ENCODE measurements around the gene SCIN. TPM values are rescaled to one million over a fixed set of nuclear protein-coding genes. Genes with fewer than 3 reads are reported as not detected.
A peak's percentile ranks its signal among the peaks of the same experiment; 100 is the strongest.
"Not testable (repeated sequence)": the region's sequence is repeated elsewhere in the genome, so short reads cannot be mapped to it uniquely, and the experiment has no call there.

The SCIN gene
- total RNA-seq, 1 experiment from 2014 or later = 18.8 TPM

- no peak for DNase-seq (ENCODE audit: low read depth)
- in situ Hi-C loops (cut with HindIII; ENCODE audit: low pct_unique_long_range_greater_than_20kb, low sequenced_read_pairs) = no loop called here
These were observed 91.1 kb downstream of the SCIN start for GRCh38 chr7:12661581-12661980.

- no peak for DNase-seq (ENCODE audit: low read depth)
- in situ Hi-C loops (cut with HindIII; ENCODE audit: low pct_unique_long_range_greater_than_20kb, low sequenced_read_pairs) = no loop called here
These were observed 99.6 kb downstream of the SCIN start for GRCh38 chr7:12670000-12670729.

- DNase-seq (ENCODE audit: low read depth) = no peak
- in situ Hi-C loops (cut with HindIII; ENCODE audit: low pct_unique_long_range_greater_than_20kb, low sequenced_read_pairs) = no loop called here
These were observed 100.4 kb downstream of the SCIN start for GRCh38 chr7:12670743-12671520.

GRCh38 chr7:12673436-12673835, 102.9 kb downstream of the SCIN start:
- DNase-seq (ENCODE audit: low read depth); in situ Hi-C loops (cut with HindIII; ENCODE audit: low pct_unique_long_range_greater_than_20kb, low sequenced_read_pairs): not testable (repeated sequence)

- DNase-seq (ENCODE audit: low read depth) = no peak
- in situ Hi-C loops (cut with HindIII; ENCODE audit: low pct_unique_long_range_greater_than_20kb, low sequenced_read_pairs) = no loop called here
These were observed 103.5 kb downstream of the SCIN start for GRCh38 chr7:12674053-12674452.

- peak; percentile 34 for DNase-seq (ENCODE audit: low read depth)
- in situ Hi-C loops (cut with HindIII; ENCODE audit: low pct_unique_long_range_greater_than_20kb, low sequenced_read_pairs) = no loop called here
These were observed 104.3 kb downstream of the SCIN start for GRCh38 chr7:12674861-12675260.

- in situ Hi-C loops (cut with HindIII; ENCODE audit: low pct_unique_long_range_greater_than_20kb, low sequenced_read_pairs) = no loop called here
- DNase-seq (ENCODE audit: low read depth) = no peak
These were observed 113.4 kb downstream of the SCIN start for GRCh38 chr7:12683678-12684585.

- peak; percentile 83 for DNase-seq (ENCODE audit: low read depth)
- in situ Hi-C loops (cut with HindIII; ENCODE audit: low pct_unique_long_range_greater_than_20kb, low sequenced_read_pairs) = no loop called here
These were observed 114.2 kb downstream of the SCIN start for GRCh38 chr7:12684733-12685132.

GRCh38 chr7:12685550-12685949, 115.0 kb downstream of the SCIN start:
- in situ Hi-C loops (cut with HindIII; ENCODE audit: low pct_unique_long_range_greater_than_20kb, low sequenced_read_pairs) = no loop called here

GRCh38 chr7:12686234-12686890, 115.8 kb downstream of the SCIN start:
- in situ Hi-C loops (cut with HindIII; ENCODE audit: low pct_unique_long_range_greater_than_20kb, low sequenced_read_pairs) = no loop called here
- DNase-seq (ENCODE audit: low read depth) = peak; percentile 99

More at GRCh38 chr7:12685550-12685949, 115.0 kb downstream of the SCIN start:
- DNase-seq (ENCODE audit: low read depth) = peak; percentile 79

- peak; percentile 97 for DNase-seq (ENCODE audit: low read depth)
- in situ Hi-C loops (cut with HindIII; ENCODE audit: low pct_unique_long_range_greater_than_20kb, low sequenced_read_pairs) = no loop called here
These were observed 116.6 kb downstream of the SCIN start, which contains the start of gene ARL4A for GRCh38 chr7:12686891-12687717. Gene ARL4A (plus strand): TSS chr7:12687633. CDS start chr7:12688255, 622 bp downstream.

- in situ Hi-C loops (cut with HindIII; ENCODE audit: low pct_unique_long_range_greater_than_20kb, low sequenced_read_pairs) = no loop called here
- no peak for DNase-seq (ENCODE audit: low read depth)
These were observed 117.2 kb downstream of the SCIN start for GRCh38 chr7:12687718-12688171.

- in situ Hi-C loops (cut with HindIII; ENCODE audit: low pct_unique_long_range_greater_than_20kb, low sequenced_read_pairs) = not testable (repeated sequence)
These were observed 118.1 kb downstream of the SCIN start for GRCh38 chr7:12688485-12689170.

GRCh38 chr7:12689451-12689850, 118.9 kb downstream of the SCIN start:
- in situ Hi-C loops (cut with HindIII; ENCODE audit: low pct_unique_long_range_greater_than_20kb, low sequenced_read_pairs) = no loop called here
- no peak for DNase-seq (ENCODE audit: low read depth)

More at GRCh38 chr7:12688485-12689170, 118.1 kb downstream of the SCIN start:
- not testable (repeated sequence) for DNase-seq (ENCODE audit: low read depth)

- no peak for DNase-seq (ENCODE audit: low read depth)
- in situ Hi-C loops (cut with HindIII; ENCODE audit: low pct_unique_long_range_greater_than_20kb, low sequenced_read_pairs) = no loop called here
These were observed 119.7 kb downstream of the SCIN start for GRCh38 chr7:12690041-12690878.

GRCh38 chr7:12691388-12691787, 120.9 kb downstream of the SCIN start:
- DNase-seq (ENCODE audit: low read depth); in situ Hi-C loops (cut with HindIII; ENCODE audit: low pct_unique_long_range_greater_than_20kb, low sequenced_read_pairs): not testable (repeated sequence)

Measured in Caki2 (cell line).